HL-60 (cell line): ENCODE measurements around the gene GPR137.
A peak's percentile ranks its signal among the peaks of the same experiment; 100 is the strongest.

ENCODE experiments used
- DNase-seq, 2 experiments: peaks; one replicate each; pipeline ENCODE4 v3.0.0-alpha.2; 2010 to 2020; ENCODE audit warnings: low read depth in 1 of 2, low spot score in 1 of 2
- H3K27ac ChIP-seq: fragments of 250-450 bp; sonication (Bioruptor Pico); replicated peaks from 2 replicates; pipeline ENCODE4 v1.5.1; 2020; ENCODE audit warnings: mild to moderate bottlenecking, moderate library complexity
- H3K27me3 ChIP-seq: fragments of 250-450 bp; sonication (Bioruptor Pico); 2 replicates; pipeline ENCODE4 v1.5.1; 2021; ENCODE audit warnings: mild to moderate bottlenecking, moderate library complexity; ENCODE audit not compliant: insufficient read depth, poor library complexity, severe bottlenecking
- H3K4me3 ChIP-seq: replicated peaks from 2 replicates; pipeline ENCODE4 v1.5.1; 2011; ENCODE audit warnings: mild to moderate bottlenecking, control low read depth, low read length; ENCODE audit not compliant: insufficient read depth
- GABPA ChIP-seq: IDR thresholded peaks from 2 replicates; pipeline ENCODE4 v1.6.1; 2012; ENCODE audit warnings: low read depth
- POLR2AphosphoS5 ChIP-seq: IDR thresholded peaks from 2 replicates; pipeline ENCODE4 v1.6.1; 2012; ENCODE audit warnings: low read depth
- SPI1 ChIP-seq: IDR thresholded peaks from 2 replicates; pipeline ENCODE4 v1.6.1; 2012; ENCODE audit warnings: low read depth, mild to moderate bottlenecking, borderline replicate concordance
- TF ChIP-seq, protein P1 (sequence below): IDR thresholded peaks from 2 replicates; pipeline ENCODE4 v1.6.1; 2012; ENCODE audit warnings: low read depth; ENCODE audit not compliant: insufficient replicate concordance
- TF ChIP-seq, protein P2 (sequence below): IDR thresholded peaks from one replicate; pipeline ENCODE4 v1.5.1; 2011; ENCODE audit warnings: low read length, control low read depth, inconsistent platforms; ENCODE audit not compliant: insufficient read depth

The GPR137 gene

DNA sequence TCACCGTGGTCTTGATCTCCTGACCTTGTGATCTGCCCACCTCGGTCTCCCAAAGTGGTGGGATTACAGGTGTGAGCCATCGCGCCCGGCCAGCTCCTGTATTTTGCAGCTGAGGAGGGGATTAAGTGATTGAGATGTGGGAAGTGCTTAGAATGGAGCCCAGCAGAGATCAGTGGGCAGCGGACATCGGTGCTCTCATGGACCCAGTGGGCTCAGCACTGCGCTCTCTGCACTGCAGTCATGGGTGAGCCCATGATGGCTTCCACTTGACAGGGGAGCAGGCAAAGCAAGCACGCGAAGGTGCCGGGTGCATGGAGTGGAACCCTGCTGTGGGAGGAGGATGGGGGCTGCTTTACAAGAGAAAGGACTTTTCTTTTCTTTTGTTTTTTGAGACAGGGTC is 45.2 kb downstream of the GPR137 start:
- DNase-seq: no peak
- Histone ChIP-seq H3K27me3 (no peaks in the 10 kb centered on the region), H3K27ac (no peak overlapping the region; the same call in 1 of the 2 replicates), H3K4me3 (no peak overlapping the region)
- TF ChIP-seq SPI1 (no peak), GABPA (no peak), POLR2AphosphoS5 (no peak)
- TF ChIP-seq, protein P1, sequence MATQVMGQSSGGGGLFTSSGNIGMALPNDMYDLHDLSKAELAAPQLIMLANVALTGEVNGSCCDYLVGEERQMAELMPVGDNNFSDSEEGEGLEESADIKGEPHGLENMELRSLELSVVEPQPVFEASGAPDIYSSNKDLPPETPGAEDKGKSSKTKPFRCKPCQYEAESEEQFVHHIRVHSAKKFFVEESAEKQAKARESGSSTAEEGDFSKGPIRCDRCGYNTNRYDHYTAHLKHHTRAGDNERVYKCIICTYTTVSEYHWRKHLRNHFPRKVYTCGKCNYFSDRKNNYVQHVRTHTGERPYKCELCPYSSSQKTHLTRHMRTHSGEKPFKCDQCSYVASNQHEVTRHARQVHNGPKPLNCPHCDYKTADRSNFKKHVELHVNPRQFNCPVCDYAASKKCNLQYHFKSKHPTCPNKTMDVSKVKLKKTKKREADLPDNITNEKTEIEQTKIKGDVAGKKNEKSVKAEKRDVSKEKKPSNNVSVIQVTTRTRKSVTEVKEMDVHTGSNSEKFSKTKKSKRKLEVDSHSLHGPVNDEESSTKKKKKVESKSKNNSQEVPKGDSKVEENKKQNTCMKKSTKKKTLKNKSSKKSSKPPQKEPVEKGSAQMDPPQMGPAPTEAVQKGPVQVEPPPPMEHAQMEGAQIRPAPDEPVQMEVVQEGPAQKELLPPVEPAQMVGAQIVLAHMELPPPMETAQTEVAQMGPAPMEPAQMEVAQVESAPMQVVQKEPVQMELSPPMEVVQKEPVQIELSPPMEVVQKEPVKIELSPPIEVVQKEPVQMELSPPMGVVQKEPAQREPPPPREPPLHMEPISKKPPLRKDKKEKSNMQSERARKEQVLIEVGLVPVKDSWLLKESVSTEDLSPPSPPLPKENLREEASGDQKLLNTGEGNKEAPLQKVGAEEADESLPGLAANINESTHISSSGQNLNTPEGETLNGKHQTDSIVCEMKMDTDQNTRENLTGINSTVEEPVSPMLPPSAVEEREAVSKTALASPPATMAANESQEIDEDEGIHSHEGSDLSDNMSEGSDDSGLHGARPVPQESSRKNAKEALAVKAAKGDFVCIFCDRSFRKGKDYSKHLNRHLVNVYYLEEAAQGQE: no peak
- TF ChIP-seq, protein P2, sequence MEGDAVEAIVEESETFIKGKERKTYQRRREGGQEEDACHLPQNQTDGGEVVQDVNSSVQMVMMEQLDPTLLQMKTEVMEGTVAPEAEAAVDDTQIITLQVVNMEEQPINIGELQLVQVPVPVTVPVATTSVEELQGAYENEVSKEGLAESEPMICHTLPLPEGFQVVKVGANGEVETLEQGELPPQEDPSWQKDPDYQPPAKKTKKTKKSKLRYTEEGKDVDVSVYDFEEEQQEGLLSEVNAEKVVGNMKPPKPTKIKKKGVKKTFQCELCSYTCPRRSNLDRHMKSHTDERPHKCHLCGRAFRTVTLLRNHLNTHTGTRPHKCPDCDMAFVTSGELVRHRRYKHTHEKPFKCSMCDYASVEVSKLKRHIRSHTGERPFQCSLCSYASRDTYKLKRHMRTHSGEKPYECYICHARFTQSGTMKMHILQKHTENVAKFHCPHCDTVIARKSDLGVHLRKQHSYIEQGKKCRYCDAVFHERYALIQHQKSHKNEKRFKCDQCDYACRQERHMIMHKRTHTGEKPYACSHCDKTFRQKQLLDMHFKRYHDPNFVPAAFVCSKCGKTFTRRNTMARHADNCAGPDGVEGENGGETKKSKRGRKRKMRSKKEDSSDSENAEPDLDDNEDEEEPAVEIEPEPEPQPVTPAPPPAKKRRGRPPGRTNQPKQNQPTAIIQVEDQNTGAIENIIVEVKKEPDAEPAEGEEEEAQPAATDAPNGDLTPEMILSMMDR: no peak

DNA sequence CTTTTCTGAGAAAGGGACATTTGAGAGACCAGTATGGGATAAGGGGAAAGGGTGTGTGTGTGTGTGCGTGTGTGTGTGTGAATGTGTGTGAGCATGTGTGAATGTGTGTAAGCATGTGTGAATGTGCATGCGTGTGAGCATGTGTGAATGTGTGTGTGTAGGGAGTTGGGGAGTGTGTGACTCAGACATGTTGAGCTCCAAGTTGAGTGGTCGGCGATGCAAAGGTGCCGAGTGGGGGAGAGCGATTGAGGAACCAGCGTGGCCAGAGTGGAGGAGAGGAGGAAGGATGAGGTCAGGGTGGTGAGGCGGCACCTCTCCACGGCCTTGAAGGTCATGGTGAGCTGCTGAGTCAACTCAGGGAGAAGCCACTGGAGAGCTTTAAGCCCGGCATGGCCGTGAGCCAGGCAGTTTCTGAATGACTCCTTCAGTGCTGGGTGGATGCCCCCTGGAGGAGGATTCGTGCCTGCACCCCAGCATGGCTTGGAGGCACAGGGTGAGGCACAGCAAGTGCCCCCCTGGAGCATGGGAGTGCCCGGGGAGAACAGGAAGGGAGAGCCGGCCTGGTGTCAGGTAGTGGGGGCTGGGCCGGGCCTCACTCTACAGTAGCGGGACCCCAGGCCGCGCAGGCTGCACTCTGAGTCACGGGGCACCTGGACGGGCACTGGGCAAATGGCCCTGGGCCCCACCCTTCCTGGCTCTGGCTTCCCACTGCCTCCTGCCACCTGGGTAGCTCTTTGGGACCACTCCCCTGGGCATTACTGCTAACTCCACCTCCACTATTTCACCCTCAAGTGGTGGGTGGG is 46.1 kb downstream of the GPR137 start:
- Histone ChIP-seq H3K27ac (peak overlapping the region; percentile 48), H3K27me3 (no peaks in the 10 kb centered on the region), H3K4me3 (no peak overlapping the region)
- TF ChIP-seq GABPA: no peak
- TF ChIP-seq POLR2AphosphoS5: peak; percentile 59
- TF ChIP-seq, protein P1: no peak
- TF ChIP-seq SPI1: no peak
- TF ChIP-seq, protein P2: peak; percentile 82
- peak; percentile 90 to 96 for DNase-seq

DNA sequence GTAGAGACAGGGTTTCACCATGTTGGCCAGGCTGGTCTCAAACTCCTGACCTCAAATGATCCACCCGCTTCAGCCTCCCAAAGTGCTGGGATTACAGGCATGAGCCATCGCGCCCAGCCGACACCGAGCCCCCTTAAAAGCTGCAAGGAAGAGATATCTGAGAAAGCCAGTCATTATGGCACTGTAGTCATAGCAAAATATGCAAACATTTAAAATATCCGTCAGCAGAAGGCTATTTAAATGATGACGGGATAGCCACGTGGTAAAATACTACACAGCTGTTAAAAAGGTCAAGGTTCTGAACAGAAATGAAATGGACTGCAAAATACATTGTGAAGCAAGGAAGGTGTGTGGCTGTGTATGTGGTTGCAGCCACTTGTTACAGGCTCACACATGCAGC is 47.9 kb downstream of the GPR137 start:
- H3K27ac ChIP-seq: no peak overlapping the region
- no peak for DNase-seq
- no peak for TF ChIP-seq SPI1
- TF ChIP-seq, protein P1: no peak
- no peaks in the 10 kb centered on the region for H3K27me3 ChIP-seq
- no peak overlapping the region for H3K4me3 ChIP-seq
